A172 (cell line): ENCODE results near the gene UBE4A. TPM values are rescaled to one million over a fixed set of nuclear protein-coding genes. Genes with fewer than 3 reads are reported as not detected.
"Not testable (repeated sequence)": the region's sequence is repeated elsewhere in the genome, so short reads cannot be mapped to it uniquely, and the experiment has no call there.

ENCODE experiments used
- DNase-seq: peaks from one replicate; pipeline ENCODE4 v3.0.0-alpha.2; 2015; ENCODE audit warnings: low spot score
- total RNA-seq: library from RNA; depleted of rRNA; stranded (reverse); fragments of >200 nt; shearing (Covaris generic); gene quantifications from 2 replicates; pipeline ENCODE4 v1.2.3, GENCODE V29; 2014

Gene UBE4A
- total RNA-seq, 1 experiment from 2014 or later, result 24.8 TPM

DNA sequence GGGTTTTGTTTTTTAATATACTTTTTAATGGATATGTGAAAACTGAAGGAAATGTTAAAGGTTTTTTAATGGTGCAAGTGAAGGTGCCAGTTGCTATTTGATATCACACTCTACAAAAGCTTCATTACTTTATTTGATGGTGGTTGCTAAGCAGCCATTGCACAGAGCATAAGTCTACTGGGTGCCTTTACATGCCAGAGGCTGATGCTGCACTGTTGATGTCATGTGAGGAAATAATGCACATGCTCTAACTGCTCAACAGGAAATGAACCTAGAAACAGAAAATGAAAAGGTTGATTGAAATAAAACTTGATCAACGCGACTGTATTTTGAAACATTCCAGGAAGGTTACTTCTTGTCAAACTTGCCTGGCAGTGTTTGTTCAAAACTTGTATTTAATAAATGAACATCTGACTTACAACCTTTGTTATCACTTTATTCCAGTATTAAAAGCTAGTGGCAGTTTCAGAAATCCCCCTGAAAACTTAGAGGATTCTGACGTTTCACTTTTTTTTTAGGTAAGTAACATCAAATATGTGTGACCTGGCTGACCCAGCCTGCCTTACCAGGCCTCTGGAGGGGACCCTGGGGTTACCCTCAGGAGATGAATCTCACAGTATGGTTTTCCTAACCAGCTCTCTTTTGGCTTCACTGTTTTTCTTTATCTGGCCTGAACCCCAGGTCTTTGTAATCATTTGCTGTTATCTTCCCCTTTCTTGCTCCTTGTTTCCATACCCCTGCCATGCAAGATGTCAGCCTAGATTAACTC lies 39.6 kb downstream of the UBE4A start:
- DNase-seq, result no peak

GRCh38 chr11:118401151-118401879 lies 41.9 kb downstream of the UBE4A start, which contains the start of gene ATP5MG:
ATP5MG (plus strand) TSS chr11:118401606; CDS start chr11:118401666, 60 bp downstream.
- peak; percentile 71 for DNase-seq

GRCh38 chr11:118401880-118402590 lies 42.6 kb downstream of the UBE4A start:
- peak; percentile 28 for DNase-seq

GRCh38 chr11:118402594-118402993 lies 43.2 kb downstream of the UBE4A start:
- DNase-seq, result not testable (repeated sequence)

GRCh38 chr11:118406599-118407166 lies 47.3 kb downstream of the UBE4A start:
- DNase-seq, result no peak

DNA sequence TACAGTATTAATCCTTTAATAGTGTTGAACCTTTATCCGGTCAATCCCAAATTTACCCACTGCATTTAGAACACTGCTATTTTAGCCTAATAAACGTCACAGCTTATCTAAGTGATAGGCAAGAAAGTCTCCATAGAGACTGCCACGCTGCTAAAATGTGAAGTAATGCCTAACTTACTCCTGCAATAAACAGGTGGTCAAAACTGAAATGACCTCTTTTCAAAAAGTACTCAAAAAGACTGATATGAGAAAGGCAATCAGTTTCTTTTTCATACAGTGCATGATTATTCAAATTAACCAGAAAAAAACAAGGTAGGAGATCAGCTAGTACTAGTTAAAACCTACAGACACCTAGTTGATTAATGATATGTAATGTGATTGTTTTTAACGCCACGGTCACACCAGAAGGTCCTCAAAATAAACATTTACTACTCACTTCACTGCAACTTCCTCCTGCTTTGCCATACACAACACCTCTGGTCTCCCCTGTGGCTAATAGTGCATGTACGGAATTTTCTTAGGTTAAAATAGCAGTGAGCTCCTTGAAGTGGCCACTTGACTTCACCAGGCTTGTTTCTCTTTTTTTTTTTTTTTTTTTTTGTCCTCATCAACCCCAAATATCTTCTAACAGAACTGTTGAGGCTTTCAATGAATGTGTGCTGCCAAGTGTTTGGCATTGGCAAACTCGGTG lies 50.8 kb downstream of the UBE4A start:
- DNase-seq, result no peak

DNA sequence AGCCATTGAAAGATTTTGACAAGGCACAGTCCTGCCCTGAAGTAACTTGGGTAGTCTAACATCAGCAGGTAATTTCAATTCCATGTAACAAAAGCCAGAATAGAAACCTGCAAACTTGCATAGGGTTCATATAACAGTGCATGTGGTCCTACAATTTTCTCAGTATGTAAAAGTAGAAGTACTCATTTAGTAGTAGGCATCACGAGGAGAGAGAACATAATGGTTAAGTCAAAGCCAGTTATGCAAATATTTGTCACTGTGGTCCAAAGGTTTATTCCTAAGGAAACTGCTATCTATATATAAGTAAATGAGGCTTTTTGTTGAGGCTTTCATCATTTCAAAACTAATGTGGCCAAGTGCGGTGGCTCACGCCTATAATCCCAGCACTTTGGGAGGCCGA lies 52.1 kb downstream of the UBE4A start:
- no peak for DNase-seq

DNA sequence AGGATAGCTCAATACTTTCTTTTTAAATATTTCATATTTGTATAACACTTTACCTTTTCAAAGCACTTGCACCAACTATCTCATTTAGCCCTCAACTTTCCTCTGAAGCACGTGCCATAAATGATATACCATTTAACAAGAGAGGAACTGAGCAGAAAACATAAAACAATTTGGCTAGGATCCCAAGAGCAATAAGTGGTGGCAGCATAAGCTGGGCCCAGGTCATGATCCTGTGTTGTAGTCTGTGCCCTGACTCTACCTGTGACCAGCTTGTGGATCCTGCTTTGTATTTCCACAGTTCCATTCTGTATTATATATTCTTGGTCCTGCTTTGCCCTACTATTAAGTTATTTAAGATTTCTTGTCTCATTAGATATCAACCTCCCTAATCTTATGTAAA lies 53.5 kb downstream of the UBE4A start:
- DNase-seq, result no peak

GRCh38 chr11:118415062-118415738 lies 55.8 kb downstream of the UBE4A start:
- DNase-seq, result no peak

- DNase-seq, result peak; percentile 87
Measured at GRCh38 chr11:118415739-118416068, 56.3 kb downstream of the UBE4A start.

- DNase-seq, result not testable (repeated sequence)
Measured at GRCh38 chr11:118416900-118417299, 57.5 kb downstream of the UBE4A start.

GRCh38 chr11:118417801-118418200 lies 58.4 kb downstream of the UBE4A start:
- no peak for DNase-seq

DNA sequence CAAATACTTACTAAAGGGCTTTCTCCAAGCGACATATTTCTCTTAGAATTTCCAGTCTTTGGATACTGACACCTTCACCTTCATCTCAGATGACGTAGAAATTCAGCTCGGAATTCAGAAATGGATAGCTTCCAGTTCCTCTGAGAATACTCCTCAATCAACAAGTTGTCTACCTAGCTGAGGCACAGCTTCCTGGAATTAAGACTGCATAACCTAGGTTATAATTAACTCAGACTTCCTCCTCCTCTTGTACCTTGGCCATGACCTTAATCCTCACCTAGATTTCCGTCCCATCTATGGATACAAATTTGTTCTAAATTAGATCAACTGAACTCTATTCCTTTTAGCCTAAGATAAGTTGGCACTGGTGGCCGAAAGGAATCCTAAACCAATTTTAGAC lies 59.4 kb downstream of the UBE4A start:
- no peak for DNase-seq

DNA sequence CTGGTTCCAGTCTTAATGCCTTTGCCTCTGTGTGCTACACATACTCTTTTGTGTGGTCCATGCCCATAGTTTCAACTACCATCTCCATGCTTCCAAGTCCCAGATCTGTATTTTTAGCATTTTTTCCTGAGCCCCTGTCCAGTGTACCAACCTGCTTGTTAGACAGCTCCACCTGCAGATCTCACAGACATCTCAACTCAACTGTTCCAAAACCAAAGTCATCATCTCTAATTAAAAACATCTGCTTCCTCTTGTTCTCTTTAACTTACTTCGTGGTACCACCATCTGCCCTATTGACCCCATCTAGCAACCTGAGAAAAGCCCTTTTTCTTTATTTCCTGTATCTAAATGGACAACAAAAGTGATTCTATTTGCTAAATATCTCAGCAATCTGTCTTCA lies 68.3 kb downstream of the UBE4A start:
- DNase-seq, result no peak

DNA sequence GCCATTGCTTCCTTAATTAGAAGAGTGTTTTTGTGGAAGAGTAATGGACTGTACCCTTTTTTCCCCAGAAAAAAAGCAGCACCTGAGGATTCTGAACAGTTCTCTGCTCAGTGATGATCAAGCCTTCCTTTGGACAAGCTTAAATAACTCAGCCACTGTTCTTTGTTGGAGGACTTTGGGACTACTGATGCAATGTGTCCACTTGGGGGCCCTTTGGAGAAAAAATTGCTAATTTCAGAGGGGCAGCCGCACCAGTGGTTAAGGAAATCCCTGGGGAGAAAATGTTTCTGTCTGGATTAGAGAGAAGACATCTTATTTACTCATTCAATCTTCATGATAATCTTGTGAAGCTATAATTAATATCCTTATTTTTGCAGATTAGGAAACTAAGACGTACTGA lies 71.6 kb downstream of the UBE4A start:
- DNase-seq, result no peak

DNA sequence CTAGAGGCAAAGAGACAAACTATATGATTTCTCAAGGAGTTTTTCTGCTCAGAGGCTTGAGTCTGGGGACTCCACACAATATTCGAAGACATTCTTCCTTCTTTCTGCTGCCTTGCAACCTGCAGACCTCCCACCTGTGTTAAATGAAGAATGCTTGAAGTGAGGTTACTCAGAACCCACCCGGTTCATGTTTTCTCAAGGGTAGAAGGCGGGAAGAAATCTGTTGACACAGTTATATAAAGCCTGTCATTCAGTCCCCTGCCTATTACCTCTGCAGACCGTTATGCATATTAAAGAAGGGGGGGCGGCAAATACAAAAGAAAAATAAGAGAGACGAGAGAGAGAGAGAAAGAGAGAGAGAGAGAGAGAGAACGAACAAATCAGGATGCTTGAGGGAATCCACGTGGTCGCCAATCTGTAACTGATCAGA lies 74.7 kb downstream of the UBE4A start:
- DNase-seq, result no peak

DNA sequence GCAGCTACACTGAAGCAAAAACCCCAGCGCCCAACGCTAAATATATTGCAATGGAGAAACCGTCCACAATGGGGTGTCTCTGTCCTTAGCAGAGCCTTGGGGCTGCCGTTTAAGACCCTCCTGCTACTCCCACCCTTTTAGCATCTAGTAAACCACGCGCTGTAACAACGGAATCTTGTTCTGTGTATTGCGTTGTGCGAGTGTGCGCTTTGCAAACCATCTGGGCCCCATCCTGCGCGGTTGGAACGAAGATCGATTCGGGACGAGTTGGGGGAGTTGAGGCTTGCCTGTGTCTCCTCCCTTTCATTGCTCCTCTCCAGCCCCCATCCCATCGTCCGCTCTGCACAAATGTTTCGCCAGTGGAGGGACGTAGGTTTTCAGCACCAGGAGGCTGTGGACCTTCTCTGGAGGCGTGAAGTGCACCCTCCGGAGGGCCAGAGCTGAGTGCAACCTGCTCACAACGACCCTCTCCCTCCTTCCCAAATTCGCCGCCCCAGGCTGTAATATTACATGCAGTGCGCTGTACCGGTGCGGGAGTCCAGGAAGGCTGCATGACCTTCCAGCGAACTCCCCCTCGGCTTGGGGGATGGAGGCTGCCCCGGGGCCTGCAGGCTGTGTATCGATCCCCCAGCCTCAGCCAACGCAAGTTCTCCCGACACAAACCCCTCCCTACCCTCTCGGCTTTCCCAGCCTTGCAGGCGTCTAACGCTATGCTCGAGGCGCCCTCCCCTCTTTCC lies 75.3 kb downstream of the UBE4A start:
- no peak for DNase-seq

DNA sequence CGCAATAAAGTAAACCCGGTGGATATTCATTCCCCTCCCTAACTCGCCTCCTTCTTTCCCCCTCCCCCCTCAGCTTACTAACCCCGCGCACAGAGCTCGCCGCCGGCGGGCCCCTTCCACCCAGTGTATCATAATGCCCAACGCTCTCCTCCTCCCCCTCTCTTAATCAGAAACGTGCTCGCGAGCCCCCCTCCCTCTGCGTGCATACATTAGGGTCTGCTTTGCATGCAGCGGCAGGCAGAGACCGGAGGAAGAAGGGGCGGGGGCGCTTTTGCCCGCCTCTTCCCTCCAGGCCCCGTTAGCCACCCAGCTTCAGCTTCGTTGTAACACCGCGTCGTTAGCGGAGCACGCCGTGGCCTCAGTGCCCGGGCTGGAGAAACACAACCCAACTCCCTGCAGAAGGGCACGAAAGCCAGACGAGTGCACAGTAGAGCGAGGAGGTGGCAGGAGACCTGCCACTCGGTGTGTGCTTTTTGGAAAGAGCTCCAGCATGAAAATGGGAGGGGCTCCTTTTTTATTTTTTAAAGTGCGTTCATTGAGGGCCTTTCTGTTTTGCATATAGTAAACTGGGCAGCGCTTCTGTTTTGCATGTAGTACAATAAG lies 76.0 kb downstream of the UBE4A start:
- DNase-seq, result no peak

GRCh38 chr11:118435893-118436624 lies 76.7 kb downstream of the UBE4A start, which contains the start of gene KMT2A:
KMT2A (plus strand) TSS chr11:118436492; CDS start chr11:118436513, 21 bp downstream.
- peak; percentile 78 for DNase-seq
